GM18498 (cell line): ENCODE data around the gene MRPS27.
A peak's percentile ranks its signal among the peaks of the same experiment; 100 is the strongest.

Experiments
- ATAC-seq: cut with Tn5 transposase; IDR thresholded peaks from one replicate; pipeline ENCODE4 v1.9.1; 2021; ENCODE audit warnings: mild to moderate bottlenecking, moderate library complexity; ENCODE audit not compliant: unreplicated experiment

The MRPS27 gene

GRCh38 chr5:72234868-72235267 lies 85.2 kb downstream of the MRPS27 start:
- ATAC-seq = no peak

GRCh38 chr5:72234265-72234700 lies 85.8 kb downstream of the MRPS27 start:
- peak; percentile 91 for ATAC-seq

- ATAC-seq = no peak
These were observed 86.2 kb downstream of the MRPS27 start for GRCh38 chr5:72233835-72234234.

- ATAC-seq = no peak
These were observed 87.2 kb downstream of the MRPS27 start for GRCh38 chr5:72232838-72233237.

GRCh38 chr5:72231991-72232703 lies 87.9 kb downstream of the MRPS27 start:
- no peak for ATAC-seq

- no peak for ATAC-seq
These were observed 91.1 kb downstream of the MRPS27 start for GRCh38 chr5:72228960-72229359.

GRCh38 chr5:72226950-72227349 lies 93.1 kb downstream of the MRPS27 start:
- no peak for ATAC-seq

GRCh38 chr5:72225741-72226140 lies 94.3 kb downstream of the MRPS27 start:
- no peak for ATAC-seq

GRCh38 chr5:72224946-72225463 lies 95.0 kb downstream of the MRPS27 start:
- ATAC-seq = no peak

GRCh38 chr5:72223371-72223770 lies 96.7 kb downstream of the MRPS27 start:
- no peak for ATAC-seq

GRCh38 chr5:72222521-72222920 lies 97.5 kb downstream of the MRPS27 start:
- ATAC-seq = no peak

GRCh38 chr5:72221541-72221940 lies 98.5 kb downstream of the MRPS27 start:
- ATAC-seq = no peak

GRCh38 chr5:72221099-72221498 lies 98.9 kb downstream of the MRPS27 start:
- ATAC-seq = no peak

- ATAC-seq = no peak
These were observed 103.3 kb downstream of the MRPS27 start for GRCh38 chr5:72216756-72217155.

GRCh38 chr5:72214168-72214567 lies 105.9 kb downstream of the MRPS27 start:
- no peak for ATAC-seq

GRCh38 chr5:72213482-72213881 lies 106.6 kb downstream of the MRPS27 start:
- ATAC-seq = no peak

- ATAC-seq = no peak
These were observed 107.9 kb downstream of the MRPS27 start for GRCh38 chr5:72212171-72212570.

- ATAC-seq = no peak
These were observed 109.0 kb downstream of the MRPS27 start for GRCh38 chr5:72210888-72211678.

- ATAC-seq = no peak
These were observed 110.6 kb downstream of the MRPS27 start for GRCh38 chr5:72209147-72210115.

- no peak for ATAC-seq
These were observed 111.6 kb downstream of the MRPS27 start for GRCh38 chr5:72208324-72208926.
